ENCODE measurements around the gene RIC1.

Gene RIC1

GRCh38 chr9:5825223-5825622 lies 196.3 kb downstream of the RIC1 start:
- DNase-seq (ENCODE audit: low read depth) = no peak
- TF ChIP-seq CTCF (IDR thresholded peaks at IDR 0.05; ENCODE audit: control insufficient read depth, extremely low read depth, insufficient read depth) = no peak
- no peak overlapping the region for H3K4me3 ChIP-seq (ENCODE audit: low read depth, low read length)
